G401 (cell line): ENCODE measurements around the gene ACSL3. TPM values are rescaled to one million over a fixed set of nuclear protein-coding genes. Genes with fewer than 3 reads are reported as not detected.
"Not testable (repeated sequence)": the region's sequence is repeated elsewhere in the genome, so short reads cannot be mapped to it uniquely, and the experiment has no call there.

ENCODE experiments used
- DNase-seq: peaks from one replicate; pipeline ENCODE4 v3.0.0-alpha.2; 2015; ENCODE audit warnings: low spot score
- in situ Hi-C: cut with HindIII; loops from 2 replicates; pipeline ENCODE4 v1.10.0; 2016; ENCODE audit warnings: low sequenced_read_pairs, mixed read lengths
- total RNA-seq: library from RNA; depleted of rRNA; stranded (reverse); fragments of >200 nt; shearing (Covaris generic); gene quantifications from 2 replicates; pipeline ENCODE4 v1.2.3, GENCODE V29; 2014; rRNA removed

The ACSL3 gene
- 90.3 and 124 TPM in 2 replicates for total RNA-seq

DNA sequence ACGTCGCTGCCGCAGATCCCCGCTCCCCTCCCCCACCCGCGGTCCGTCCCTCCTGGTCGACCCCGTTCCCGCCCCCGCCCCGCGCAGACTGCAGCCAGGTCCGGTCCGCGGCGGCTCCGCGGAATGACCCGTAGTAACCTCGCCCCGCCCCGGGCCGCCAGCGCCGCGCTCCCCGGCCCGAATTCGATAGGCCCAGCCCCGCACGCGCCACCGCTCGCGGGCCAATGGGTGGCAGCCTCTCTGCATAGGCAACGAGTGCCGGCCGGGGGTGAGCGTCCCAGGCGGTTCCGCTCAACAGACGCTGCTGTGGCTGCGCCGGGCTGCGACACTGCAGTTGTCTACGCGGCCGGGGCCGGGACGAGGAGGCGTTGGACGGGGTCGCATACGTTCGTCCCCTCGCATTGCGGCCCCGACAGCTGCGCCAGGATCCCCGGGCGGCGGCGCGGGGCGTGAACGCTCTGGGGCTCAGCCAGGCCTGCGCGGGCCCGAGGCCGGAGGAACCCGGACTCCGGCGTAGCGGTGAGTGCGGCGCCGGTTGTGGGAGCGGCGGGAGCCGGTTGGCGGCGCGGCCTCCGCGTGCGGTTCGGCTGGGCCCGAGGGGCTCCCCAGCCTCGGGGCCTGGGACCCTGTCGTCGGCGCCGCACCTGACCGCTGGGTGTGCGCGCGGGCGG, at the start of gene ACSL3:
TSS of gene ACSL3 (plus strand) at position 297 of the 671 bp plus-strand sequence. CDS start 47,737 bp downstream, outside the sequence.
- DNase-seq: peak; percentile 94
- in situ Hi-C loops: no loop called here

DNA sequence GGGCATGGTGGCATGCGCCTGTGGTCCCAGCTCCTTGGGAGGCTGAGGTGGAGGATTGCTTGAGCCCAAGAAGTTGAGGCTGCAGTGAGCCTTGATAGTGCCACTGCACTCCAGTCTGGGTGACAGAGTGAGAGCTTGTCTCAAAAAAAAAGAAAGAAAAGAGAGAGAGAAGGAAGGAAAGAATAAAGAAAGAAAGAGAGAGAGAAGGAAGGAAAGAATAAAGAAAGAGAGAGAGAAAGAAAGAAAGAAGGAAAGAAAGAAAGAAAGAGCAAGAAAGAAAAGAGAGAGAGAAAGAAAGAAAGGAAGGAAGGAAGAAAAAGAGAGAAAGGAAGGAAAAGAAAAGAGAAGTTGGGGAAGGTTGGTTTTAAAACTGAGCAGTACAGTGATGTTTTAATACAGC, 49.0 kb upstream of the ACSL3 start:
- in situ Hi-C loops: no loop called here

DNA sequence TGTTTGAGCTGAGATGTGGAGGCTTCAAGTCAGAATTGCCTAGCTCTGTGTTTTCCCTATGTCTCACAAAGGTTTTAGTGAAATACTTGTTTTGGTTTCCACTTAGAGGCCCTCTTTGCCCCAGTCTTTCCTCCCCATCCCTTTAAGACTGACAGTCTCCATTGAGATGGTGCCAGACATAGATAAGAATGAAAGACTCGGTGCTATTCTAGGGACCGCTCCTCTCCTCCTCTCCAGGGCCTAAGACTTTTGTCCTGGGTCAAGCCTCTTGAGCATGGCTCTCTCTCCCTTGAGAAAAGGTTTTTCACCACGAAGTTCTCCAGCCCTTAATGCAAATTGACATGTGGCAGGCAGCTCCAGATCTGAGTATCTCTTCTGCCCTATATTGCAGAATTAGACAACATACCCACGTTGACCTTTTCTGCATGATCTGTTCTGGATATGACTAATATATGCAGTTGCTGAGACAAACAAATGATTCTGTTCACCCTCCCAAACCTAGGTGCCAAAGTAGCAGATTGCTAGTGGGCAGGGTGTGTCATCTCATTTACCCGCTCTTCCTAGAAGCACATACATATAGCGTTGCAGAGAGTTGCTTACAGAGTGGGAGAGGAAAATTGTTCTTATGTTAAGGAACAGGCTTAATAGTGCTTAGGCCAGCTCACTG, 47.5 kb upstream of the ACSL3 start:
- DNase-seq: no peak
- in situ Hi-C loops: no loop called here

More for the DNA sequence above, 49.0 kb upstream of the ACSL3 start:
- no peak for DNase-seq

DNA sequence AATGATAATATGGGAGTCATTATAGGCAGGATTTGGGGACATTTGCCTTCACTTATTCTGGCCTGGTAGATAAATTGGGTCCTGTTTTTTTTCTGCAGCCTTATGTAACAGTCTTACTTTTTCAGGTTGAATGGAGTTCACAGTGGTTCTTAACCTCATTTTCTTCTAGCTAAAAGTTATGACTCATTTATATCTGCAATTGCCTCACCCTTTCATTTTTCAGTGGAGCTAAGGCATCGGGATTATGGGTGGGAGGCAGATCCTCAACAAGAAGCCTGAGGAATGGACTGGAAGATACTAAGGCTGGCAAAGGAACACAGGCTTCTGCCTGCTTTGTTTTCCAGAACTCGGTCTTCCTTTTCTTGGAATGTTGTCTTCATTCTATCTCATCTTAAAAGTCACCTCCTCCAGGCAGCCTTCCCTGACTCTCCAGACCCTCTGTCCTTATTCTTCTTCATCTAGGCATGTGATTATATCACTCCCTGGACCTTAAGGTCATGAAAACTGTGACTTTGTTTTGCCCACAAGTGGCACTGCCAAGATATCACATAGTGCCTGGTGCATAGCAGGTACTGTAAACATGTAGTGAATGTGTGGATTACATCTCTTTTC, 41.0 kb upstream of the ACSL3 start:
- in situ Hi-C loops: no loop called here

DNA sequence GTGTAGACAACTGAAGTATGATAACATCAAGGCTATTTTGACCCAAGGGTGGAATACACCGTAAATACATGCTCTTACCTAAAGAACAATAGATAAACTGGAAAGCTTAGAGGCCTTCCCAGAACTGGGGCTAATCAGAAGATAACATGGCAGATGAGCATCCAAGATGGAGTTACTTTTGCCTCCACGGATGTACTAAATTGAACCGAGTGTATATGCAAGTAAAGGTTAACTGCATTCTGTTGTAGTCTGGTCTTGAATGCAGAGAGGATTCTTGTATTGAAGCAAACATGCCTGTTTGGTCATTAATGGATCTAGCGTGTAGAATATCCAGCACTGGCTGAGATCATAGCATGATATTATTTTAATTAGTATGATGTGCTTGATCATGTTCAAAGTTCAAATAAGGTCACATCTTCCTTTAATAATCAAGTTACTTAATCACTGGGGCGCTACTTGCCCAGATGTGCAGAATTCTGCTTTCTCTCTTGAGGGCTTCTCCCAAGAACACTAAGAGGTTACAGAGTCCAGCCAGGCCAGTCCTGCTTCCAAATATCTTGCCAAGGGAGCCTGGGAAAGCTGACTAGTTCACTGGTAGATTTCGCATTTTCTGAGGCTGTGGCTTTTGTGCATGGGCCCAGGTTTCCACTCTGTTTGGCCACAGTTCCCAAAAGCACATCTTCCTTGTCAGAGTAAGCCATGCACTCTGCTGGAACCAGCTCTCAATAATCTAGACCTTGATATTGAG, 37.5 kb upstream of the ACSL3 start:
- in situ Hi-C loops: no loop called here

More for the DNA sequence above, 41.0 kb upstream of the ACSL3 start:
- no peak for DNase-seq

DNA sequence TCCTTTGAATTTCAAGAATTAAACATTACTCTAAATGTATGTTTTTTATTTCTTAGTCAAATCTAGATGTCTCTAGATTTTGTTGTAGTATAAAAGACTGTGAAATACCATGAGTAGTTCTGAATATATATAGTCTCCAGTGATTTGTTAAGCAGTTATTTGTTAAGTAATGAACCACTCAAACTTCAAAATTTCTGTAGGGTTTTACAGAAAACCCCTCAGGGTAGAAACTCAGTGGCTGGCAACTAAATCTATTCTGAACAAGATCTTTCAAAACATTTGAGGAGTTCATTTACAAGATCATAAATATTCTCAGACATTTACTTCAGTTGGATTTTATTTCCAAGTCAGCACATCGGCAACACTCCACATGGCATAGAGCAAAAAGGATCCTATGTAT, 35.8 kb upstream of the ACSL3 start:
- DNase-seq: no peak
- in situ Hi-C loops: no loop called here

More for the DNA sequence above, 37.5 kb upstream of the ACSL3 start:
- DNase-seq: no peak

DNA sequence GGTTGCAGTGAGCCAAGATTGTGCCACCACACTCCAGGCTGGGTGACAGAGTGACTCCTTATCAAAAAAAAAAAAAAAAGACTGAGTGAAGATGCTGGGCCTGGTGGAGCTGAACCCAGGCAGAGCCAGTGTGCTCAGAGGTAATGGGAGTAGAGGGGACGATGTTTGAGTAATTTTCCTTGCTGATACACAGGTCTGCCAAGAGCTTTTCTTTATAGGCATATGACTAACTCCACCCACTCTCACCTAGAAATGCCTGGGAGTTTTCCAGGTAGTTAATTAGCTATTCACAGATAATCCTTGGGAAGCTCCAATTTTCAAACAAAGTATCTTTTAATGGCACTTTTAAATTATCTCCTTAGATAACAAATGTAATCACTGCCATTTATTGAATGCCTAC, 33.4 kb upstream of the ACSL3 start:
- in situ Hi-C loops: no loop called here

DNA sequence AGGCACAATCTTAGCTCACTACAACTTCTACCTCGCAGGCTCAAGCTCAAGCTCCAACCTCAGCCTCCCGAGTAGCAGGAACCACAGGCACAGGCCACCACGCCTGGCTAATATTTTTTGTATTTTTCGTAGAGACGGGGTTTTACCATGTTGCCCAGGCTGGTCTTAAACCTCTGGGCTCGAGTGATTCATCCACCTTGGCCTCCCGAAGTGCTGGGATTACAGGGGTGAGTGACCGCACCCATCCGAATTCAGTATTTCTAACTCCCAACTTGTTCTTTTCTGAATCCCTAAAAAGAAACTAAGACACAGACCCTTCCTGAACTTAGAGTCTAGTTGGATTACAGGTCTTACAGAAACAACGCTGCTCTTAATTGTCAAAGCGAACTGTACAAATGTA, 32.3 kb upstream of the ACSL3 start:
- DNase-seq: no peak
- in situ Hi-C loops: no loop called here

More for the DNA sequence above, 33.4 kb upstream of the ACSL3 start:
- no peak for DNase-seq

DNA sequence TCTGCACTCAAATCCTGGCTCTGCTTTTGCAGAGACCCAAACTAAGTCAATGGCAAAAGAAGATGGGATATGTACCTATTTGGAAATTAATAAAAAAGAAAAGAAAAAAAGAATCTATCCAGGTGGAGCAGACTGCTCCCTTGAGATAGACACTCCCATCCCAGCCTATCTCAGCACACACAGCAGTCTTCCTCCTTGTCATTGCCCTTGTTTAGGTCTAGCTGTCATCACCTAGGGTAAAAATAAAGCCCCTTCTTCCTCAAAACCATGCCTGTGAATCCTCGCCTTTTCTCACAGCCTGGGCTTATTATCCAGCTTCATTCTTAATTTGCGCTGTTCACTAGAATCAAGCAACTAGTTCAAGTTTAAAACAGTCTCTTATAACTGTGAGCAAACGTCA, 30.7 kb upstream of the ACSL3 start:
- in situ Hi-C loops: no loop called here
- DNase-seq: no peak

DNA sequence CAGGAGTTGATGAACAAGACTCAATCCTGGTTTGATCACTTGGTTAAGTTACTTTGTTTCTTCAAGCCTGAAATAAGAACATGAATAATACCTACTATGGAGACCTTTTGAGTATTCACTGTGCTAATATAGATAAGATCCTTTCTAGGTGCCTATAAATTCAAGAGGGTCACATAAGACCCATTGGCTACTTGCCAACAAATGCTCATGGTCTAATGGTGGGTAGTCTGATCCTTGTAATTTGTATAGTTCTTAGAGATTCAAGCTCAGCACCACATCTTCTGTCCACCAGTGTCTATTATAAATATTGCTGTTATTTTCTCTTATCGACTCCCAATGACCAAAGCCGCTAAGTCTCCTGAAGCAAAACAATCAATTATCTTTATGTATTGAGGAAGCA, 27.4 kb upstream of the ACSL3 start:
- in situ Hi-C loops: no loop called here
- no peak for DNase-seq

DNA sequence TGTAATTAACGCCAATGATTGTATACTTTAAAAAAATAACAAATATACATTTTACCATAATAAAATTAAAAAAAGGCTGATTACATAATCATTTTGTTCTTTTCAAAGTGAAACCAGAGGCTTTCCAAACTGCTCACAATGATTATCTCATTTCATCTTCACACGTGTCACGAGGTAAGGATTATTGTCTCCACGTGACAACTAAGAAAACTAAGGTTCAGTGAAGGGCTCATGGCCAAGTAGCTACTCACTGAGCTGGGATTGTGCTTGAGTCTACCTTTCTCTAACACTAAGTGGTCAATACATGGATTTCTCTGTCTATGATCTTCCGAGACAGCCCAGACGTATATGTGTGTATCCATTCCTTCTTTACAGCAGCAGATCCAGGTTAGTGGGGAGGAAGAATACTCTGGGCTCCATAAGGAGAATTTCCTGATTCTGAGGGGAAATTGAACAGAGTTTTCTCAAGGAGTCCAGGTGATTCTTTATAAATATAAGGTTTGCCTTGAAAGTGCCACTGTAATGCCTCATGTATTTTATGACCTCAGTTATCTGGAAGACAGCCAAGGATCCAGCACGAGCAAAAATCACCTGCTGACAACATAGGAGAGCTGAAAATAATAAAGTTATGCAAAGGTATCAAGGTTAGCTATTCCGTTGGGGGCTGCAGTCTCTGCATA, 25.6 kb upstream of the ACSL3 start:
- in situ Hi-C loops: no loop called here
- no peak for DNase-seq

DNA sequence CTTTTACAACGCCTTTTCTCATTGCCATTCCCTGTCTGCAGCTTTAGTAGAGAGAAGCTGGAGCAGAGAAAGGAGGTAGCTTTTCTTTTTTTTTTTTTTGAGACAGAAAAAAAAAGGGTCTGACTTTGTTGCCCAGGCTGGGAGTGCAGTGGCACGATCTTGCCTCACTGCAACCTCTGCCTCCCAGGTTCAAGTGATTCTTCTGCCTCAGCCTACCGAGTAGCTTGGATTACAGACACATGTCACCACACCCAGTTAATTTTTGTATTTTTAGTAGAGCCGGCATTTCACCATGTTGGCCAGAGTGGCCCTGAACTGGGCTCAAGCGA, 25.0 kb upstream of the ACSL3 start:
- in situ Hi-C loops: no loop called here

DNA sequence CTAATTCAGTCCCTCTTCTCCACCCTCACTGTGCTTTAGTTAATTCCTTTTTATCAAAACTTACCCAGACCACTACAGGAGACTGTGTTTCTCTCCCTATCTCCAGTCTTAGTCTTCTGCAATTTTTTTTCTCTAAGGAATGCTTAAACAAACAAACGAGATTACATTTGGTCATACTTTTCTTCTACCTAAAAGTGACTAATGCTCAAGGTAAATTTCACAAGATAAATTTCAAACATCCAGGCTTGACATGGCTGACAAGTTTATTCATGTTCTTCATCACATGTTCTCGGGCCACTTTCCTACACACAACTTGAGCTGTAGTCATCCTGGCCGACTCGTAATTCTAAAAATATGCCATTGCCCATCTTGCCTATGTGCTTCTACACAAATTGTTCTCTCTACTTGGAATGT, 23.2 kb upstream of the ACSL3 start:
- in situ Hi-C loops: no loop called here
- DNase-seq: no peak

More for the DNA sequence above, 25.0 kb upstream of the ACSL3 start:
- no peak for DNase-seq

DNA sequence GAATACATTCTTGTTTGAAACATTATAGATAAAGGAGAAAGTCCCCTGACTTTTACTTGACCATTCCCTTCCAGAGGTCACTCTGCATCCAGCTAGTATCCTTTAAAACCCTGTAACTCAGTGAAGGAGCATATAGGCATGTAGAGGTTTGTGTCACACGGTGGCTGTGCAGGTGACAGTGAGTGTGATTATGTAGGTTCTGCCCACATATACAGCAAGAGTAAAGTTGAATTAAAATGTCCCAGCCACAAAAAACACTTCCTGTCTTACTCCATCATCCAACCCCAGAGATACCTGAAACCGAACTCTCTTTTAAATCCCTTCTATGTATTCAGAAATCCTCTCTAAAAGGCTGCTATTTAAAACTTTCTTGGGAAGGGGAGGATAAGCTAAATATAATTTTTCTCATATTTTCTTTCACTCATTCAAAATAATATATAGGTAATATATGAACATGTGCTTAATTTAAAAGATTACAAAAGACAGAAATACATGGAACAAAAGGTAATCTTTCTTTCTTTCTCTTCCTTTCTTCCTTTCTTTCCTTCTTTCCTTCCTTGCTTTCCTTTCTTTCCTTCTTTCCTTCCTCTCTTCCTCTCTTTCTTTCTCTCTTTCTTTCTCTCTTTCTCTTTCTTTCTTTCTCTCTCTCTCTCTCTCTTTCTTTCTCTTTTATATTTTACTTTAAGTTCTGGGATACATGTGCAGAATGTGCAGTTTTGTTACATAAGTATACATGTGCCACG, 20.6 kb upstream of the ACSL3 start:
- DNase-seq: no peak
- in situ Hi-C loops: no loop called here

DNA sequence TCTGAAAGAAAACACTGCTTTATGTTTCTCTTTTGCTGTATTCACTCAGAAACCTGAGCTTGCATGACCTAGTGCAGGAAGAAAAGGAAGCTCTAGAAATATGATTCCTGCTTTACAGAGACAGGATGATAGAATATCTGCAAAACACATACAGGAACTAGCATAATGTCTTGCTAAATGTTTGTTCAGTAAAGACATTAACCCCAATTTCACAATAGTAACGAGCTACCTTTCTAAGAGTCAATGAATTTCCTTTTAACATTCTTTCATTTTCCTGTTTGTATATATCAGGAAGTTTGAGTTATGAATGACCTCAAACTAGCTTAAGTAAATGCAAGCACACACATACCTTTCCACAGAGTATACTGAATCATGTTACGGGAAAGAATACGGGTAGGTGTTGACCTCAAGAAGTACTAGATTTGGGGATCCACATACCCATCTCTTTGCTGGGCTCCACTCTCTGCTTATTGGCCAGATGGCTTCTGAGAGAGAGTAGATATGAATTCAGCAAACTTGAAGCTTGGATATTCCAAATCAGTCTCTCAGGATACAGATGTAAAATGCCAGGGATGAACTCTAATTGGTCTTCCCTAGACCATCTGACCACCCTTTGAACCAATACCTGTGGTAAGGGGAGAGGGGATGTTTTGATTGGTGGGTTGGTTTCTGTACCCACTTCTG, 18.2 kb upstream of the ACSL3 start:
- in situ Hi-C loops: no loop called here

DNA sequence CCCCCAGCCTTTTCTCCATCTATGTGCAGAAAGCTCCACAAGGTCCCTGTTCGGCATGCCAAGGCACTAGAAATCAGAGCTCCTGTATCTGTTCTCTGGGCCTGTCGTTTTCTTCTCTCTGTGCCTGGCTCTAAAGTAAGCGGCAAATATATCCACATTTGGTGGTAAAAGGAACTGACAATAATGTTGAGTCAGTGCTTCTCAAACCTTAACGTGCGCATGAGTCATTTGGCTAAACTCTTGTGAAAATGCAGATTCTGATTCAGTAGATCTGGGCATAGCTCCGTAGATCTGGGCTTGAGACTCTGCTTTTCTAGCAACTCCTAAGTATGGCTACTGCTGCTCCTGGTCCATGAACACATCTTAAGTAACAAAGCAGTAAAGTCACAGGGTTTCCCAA, 16.5 kb upstream of the ACSL3 start:
- in situ Hi-C loops: no loop called here
- no peak for DNase-seq

More for the DNA sequence above, 18.2 kb upstream of the ACSL3 start:
- DNase-seq: no peak

DNA sequence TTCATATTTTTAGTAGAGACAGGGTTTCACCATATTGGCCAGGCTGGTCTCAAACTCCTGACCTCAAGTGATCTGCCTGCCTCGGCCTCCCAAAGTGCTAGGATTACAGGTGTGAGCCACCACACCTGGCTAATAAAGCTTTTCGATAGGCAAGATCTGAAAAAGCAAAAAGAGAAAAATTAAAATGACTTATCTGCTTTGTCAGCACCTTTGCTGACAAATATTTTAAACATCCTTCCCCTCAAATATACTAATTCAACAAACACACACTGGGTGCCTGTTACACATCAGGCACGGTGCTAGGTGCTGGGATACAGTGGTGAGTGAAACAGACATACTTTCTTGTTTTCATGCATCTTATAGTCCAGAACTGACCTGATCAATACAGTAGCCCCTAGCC, 15.5 kb upstream of the ACSL3 start:
- DNase-seq, in situ Hi-C loops: not testable (repeated sequence)

DNA sequence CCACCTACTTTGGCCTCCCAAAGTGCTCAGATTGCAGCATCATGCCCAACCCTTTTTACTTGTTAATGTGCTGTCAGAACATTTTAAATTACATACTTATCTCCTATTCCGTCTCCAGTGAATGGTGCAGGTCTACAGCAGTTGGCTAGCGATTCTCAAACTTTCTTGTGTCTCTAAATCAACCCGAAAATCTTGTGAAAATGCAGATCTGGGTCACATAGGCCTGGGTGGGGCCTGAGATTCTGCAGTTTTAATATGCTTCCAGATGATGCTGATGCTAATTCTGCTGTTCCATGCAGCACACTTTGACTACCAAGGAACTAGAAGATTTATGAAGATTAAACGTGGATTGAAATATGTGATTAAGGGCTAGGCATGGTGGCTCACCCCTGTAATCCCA, 14.8 kb upstream of the ACSL3 start:
- DNase-seq: no peak
- in situ Hi-C loops: no loop called here
